Measurements from ENCODE around the gene UQCRHL. TPM values are rescaled to one million over a fixed set of nuclear protein-coding genes. Genes with fewer than 3 reads are reported as not detected.

UQCRHL gene
- total RNA-seq, 1 donor from 2014 or later = 1.7 TPM

GRCh38 chr1:15767941-15768340 lies 39.5 kb downstream of the UQCRHL start:
- H3K4me3 Mint-ChIP-seq (ENCODE audit: unreplicated experiment) = no peak overlapping the region
- H3K27ac ChIP-seq (ENCODE audit: low read depth, low read length) = no peak overlapping the region

GRCh38 chr1:15765495-15766194 lies 41.8 kb downstream of the UQCRHL start:
- no peak for FAIRE-seq
- Histone ChIP-seq H3K9ac (ENCODE audit: low read length) (peak overlapping the region; percentile 64), H3K4me2 (ENCODE audit: low read length) (peak overlapping the region; percentile 59), H4K20me1 (ENCODE audit: insufficient read depth, low read length) (peaks cover 88% of the 10 kb centered on the region), H3K4me1 (ENCODE audit: insufficient read depth, low read length) (peaks cover 20% of the 10 kb centered on the region), H3K36me3 (ENCODE audit: insufficient read depth, low read length) (peaks cover 36% of the 10 kb centered on the region), H3K27me3 (ENCODE audit: insufficient read depth, low read length) (no peaks in the 10 kb centered on the region), H3K79me2 (ENCODE audit: insufficient read depth, low read length) (peaks cover 69% of the 10 kb centered on the region), H3K4me3 (ENCODE audit: insufficient read depth, low read depth, low read length) (no peak overlapping the region), H3K9me3 (ENCODE audit: insufficient read depth, low read depth, low read length) (no peaks in the 10 kb centered on the region), H3K27ac (ENCODE audit: low read depth, low read length) (peak overlapping the region; percentile 40), H2AFZ (ENCODE audit: low read depth, low read length) (no peak overlapping the region)
- Mint-ChIP-seq H3K9me3 (ENCODE audit: unreplicated experiment) (no peaks in the 10 kb centered on the region), H3K27ac (ENCODE audit: unreplicated experiment) (peak overlapping the region; percentile 62), H3K4me1 (ENCODE audit: low read depth, unreplicated experiment) (peaks cover 25% of the 10 kb centered on the region), H3K36me3 (ENCODE audit: low read depth, unreplicated experiment) (peaks cover 28% of the 10 kb centered on the region), H3K27me3 (ENCODE audit: low read depth, unreplicated experiment) (no peaks in the 10 kb centered on the region), H3K4me3 (ENCODE audit: unreplicated experiment) (peak overlapping the region; percentile 12)
- peak; percentile 94 for DNase-seq (ENCODE audit: low read depth)
- TF ChIP-seq EZH2 (IDR thresholded peaks at IDR 0.05; ENCODE audit: insufficient read depth, low read length) (no peak), CTCF (IDR thresholded peaks at IDR 0.05; ENCODE audit: insufficient read depth, low read depth, low read length) (no peak)

More at GRCh38 chr1:15767941-15768340, 39.5 kb downstream of the UQCRHL start:
- H3K27me3 Mint-ChIP-seq (ENCODE audit: low read depth, unreplicated experiment) = no peaks in the 10 kb centered on the region
- TF ChIP-seq CTCF (IDR thresholded peaks at IDR 0.05; ENCODE audit: insufficient read depth, low read depth, low read length) = no peak
- no peak for TF ChIP-seq EZH2 (IDR thresholded peaks at IDR 0.05; ENCODE audit: insufficient read depth, low read length)
- no peak for FAIRE-seq
- Histone ChIP-seq H3K9me3 (ENCODE audit: insufficient read depth, low read depth, low read length) (no peaks in the 10 kb centered on the region), H4K20me1 (ENCODE audit: insufficient read depth, low read length) (peaks cover 79% of the 10 kb centered on the region), H3K79me2 (ENCODE audit: insufficient read depth, low read length) (peaks cover 58% of the 10 kb centered on the region), H3K4me3 (ENCODE audit: insufficient read depth, low read depth, low read length) (no peak overlapping the region), H3K36me3 (ENCODE audit: insufficient read depth, low read length) (peaks cover 49% of the 10 kb centered on the region), H2AFZ (ENCODE audit: low read depth, low read length) (no peak overlapping the region), H3K9ac (ENCODE audit: low read length) (no peak overlapping the region), H3K4me2 (ENCODE audit: low read length) (no peak overlapping the region), H3K4me1 (ENCODE audit: insufficient read depth, low read length) (peaks cover 10% of the 10 kb centered on the region), H3K27me3 (ENCODE audit: insufficient read depth, low read length) (no peaks in the 10 kb centered on the region)
- no peak overlapping the region for H3K27ac Mint-ChIP-seq (ENCODE audit: unreplicated experiment)
- peaks cover 19% of the 10 kb centered on the region for H3K4me1 Mint-ChIP-seq (ENCODE audit: low read depth, unreplicated experiment)
- no peak for DNase-seq (ENCODE audit: low read depth)
- peaks cover 32% of the 10 kb centered on the region for H3K36me3 Mint-ChIP-seq (ENCODE audit: low read depth, unreplicated experiment)
- no peaks in the 10 kb centered on the region for H3K9me3 Mint-ChIP-seq (ENCODE audit: unreplicated experiment)

- Mint-ChIP-seq H3K36me3 (ENCODE audit: low read depth, unreplicated experiment) (peaks cover 29% of the 10 kb centered on the region), H3K4me1 (ENCODE audit: low read depth, unreplicated experiment) (peaks cover 25% of the 10 kb centered on the region), H3K27me3 (ENCODE audit: low read depth, unreplicated experiment) (no peaks in the 10 kb centered on the region), H3K9me3 (ENCODE audit: unreplicated experiment) (no peaks in the 10 kb centered on the region), H3K4me3 (ENCODE audit: unreplicated experiment) (no peak overlapping the region), H3K27ac (ENCODE audit: unreplicated experiment) (peak overlapping the region; percentile 41)
- Histone ChIP-seq H2AFZ (ENCODE audit: low read depth, low read length) (no peak overlapping the region), H4K20me1 (ENCODE audit: insufficient read depth, low read length) (peaks cover 83% of the 10 kb centered on the region), H3K79me2 (ENCODE audit: insufficient read depth, low read length) (peaks cover 76% of the 10 kb centered on the region), H3K9me3 (ENCODE audit: insufficient read depth, low read depth, low read length) (no peaks in the 10 kb centered on the region), H3K9ac (ENCODE audit: low read length) (no peak overlapping the region), H3K27ac (ENCODE audit: low read depth, low read length) (peak overlapping the region; percentile 40), H3K4me3 (ENCODE audit: insufficient read depth, low read depth, low read length) (no peak overlapping the region), H3K4me1 (ENCODE audit: insufficient read depth, low read length) (peaks cover 23% of the 10 kb centered on the region), H3K4me2 (ENCODE audit: low read length) (no peak overlapping the region), H3K36me3 (ENCODE audit: insufficient read depth, low read length) (peaks cover 30% of the 10 kb centered on the region), H3K27me3 (ENCODE audit: insufficient read depth, low read length) (no peaks in the 10 kb centered on the region)
- no peak for FAIRE-seq
- DNase-seq (ENCODE audit: low read depth) = no peak
- no peak for TF ChIP-seq CTCF (IDR thresholded peaks at IDR 0.05; ENCODE audit: insufficient read depth, low read depth, low read length)
- no peak for TF ChIP-seq EZH2 (IDR thresholded peaks at IDR 0.05; ENCODE audit: insufficient read depth, low read length)
These were observed 42.6 kb downstream of the UQCRHL start for GRCh38 chr1:15764890-15765289.
